ENCODE results near the gene CEP120.

DNA sequence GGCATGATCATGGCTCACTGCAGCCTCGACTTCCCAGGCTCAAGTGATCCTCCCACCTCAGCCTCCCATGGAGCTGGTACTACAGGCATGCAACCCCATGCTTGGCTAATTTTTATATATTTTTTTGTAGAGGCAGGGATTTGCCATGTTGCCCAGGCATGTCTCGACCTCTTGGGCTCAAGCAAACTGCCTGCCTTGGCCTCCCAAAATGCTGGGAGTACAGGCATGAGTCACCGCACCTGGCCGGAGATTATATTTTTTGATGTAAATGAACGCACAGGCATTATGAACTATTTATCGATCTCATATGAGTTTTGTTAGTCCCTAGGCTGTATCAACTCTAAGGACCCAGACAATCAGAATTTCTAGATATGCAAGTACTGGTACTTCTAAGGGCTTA, 25.5 kb upstream of the CEP120 start:
- TF ChIP-seq CTCF (IDR thresholded peaks at IDR 0.05) = no peak
- TF ChIP-seq POLR2A (IDR thresholded peaks at IDR 0.05) = no peak
